Measurements from ENCODE around the gene RGS11.

GRCh38 chr16:287981-288920 lies 12.5 kb upstream of the RGS11 start:
- TF ChIP-seq CTCF (IDR thresholded peaks at IDR 0.05): no peak
- no peak for TF ChIP-seq POLR2A (IDR thresholded peaks at IDR 0.05)

Measured in heart left ventricle (tissue), 13 donors.